Measurements from ENCODE around the gene PRELID3B. TPM values are rescaled to one million over a fixed set of nuclear protein-coding genes. Genes with fewer than 3 reads are reported as not detected.

PRELID3B gene
- polyA plus RNA-seq (2013, experiment 1 of 2) = 23.0 TPM
- 24.1 TPM for polyA plus RNA-seq (2013, experiment 2 of 2)

GRCh38 chr20:59042151-59042795 lies at the start of gene PRELID3B:
Gene PRELID3B (minus strand): TSS chr20:59042786. CDS start chr20:59042730, 56 bp downstream.
- Histone ChIP-seq H3K79me2 (ENCODE audit: control insufficient read depth, insufficient read depth, low read length) (peaks cover 23% of the 10 kb centered on the region), H3K4me1 (ENCODE audit: control insufficient read depth, low read depth, low read length) (peaks cover 5% of the 10 kb centered on the region), H3K56ac (ENCODE audit: low read length) (peak within 1 kb of the TSS; percentile 91), H3K9ac (ENCODE audit: low read length) (peak within 1 kb of the TSS; percentile 87), H2BK5ac (ENCODE audit: low read length) (no peak within 1 kb of the TSS), H3K23ac (ENCODE audit: low read length) (peak within 1 kb of the TSS; percentile 37), H4K8ac (ENCODE audit: low read depth, low read length) (peak within 1 kb of the TSS; percentile 17), H2AK5ac (ENCODE audit: low read length) (no peak within 1 kb of the TSS), H3K18ac (ENCODE audit: low read length) (peak within 1 kb of the TSS; percentile 33), H3K27ac (ENCODE audit: low read depth, low read length) (no peak within 1 kb of the TSS), H3K27me3 (ENCODE audit: insufficient read depth, low read length, poor library complexity) (no peaks in the 10 kb centered on the region), H4K5ac (ENCODE audit: low read length) (no peak within 1 kb of the TSS), H2BK15ac (replicated peaks; ENCODE audit: low read depth) (no peak within 1 kb of the TSS), H3K4ac (ENCODE audit: low read depth, low read length) (peak within 1 kb of the TSS; percentile 87), H2BK120ac (ENCODE audit: low read depth, low read length) (no peak within 1 kb of the TSS), H3K36me3 (ENCODE audit: control insufficient read depth, insufficient read depth, low read length) (peaks cover 1% of the 10 kb centered on the region), H3K4me2 (ENCODE audit: low read length) (peak within 1 kb of the TSS; percentile 68), H3K79me1 (ENCODE audit: low read length) (peaks cover 6% of the 10 kb centered on the region), H3K4me3 (ENCODE audit: low read length) (peak within 1 kb of the TSS; percentile 73)
- WGBS (ENCODE audit: extremely low coverage, insufficient coverage, low lambda C conversion rate) = no CpG with 5 or more reads among the region's 50 CpGs
- DNase-seq = peak; percentile 27

DNA sequence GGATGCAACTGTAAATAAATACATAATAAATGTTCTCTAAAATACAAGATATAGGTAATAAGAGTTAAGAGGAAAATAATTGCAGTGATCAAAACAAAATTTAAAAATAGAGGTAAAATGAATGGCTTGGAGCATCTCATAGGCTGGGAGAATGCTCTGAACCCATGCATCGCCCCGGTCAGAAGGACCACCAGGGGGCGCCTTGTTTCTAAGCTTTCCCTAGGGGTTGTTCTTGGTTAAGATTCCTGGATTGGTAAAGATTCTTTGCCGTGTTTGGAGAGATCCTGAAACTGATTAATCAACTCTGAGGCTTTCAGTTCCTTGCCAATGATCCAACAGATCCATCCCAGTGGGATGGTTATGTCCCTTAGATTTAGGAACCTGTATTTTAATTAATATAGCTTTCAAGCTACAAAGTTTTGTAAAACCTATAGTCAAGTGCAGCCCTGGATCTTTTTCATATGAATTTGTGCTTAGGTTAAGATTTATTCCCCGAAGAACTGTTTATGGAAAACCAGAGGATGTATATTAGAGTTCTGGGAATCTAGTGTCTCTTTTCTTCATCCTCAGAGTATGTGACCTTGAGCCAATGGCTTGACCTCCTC lies 45.3 kb upstream of the PRELID3B start:
- no peaks in the 10 kb centered on the region for H3K36me3 ChIP-seq (ENCODE audit: control insufficient read depth, insufficient read depth, low read length)
- no peak overlapping the region for H2BK120ac ChIP-seq (ENCODE audit: low read depth, low read length)
- H2AK5ac ChIP-seq (ENCODE audit: low read length) = no peak overlapping the region
- H3K56ac ChIP-seq (ENCODE audit: low read length) = no peak overlapping the region
- no peak overlapping the region for H3K4ac ChIP-seq (ENCODE audit: low read depth, low read length)
- H3K79me2 ChIP-seq (ENCODE audit: control insufficient read depth, insufficient read depth, low read length) = no peaks in the 10 kb centered on the region
- H4K5ac ChIP-seq (ENCODE audit: low read length) = no peak overlapping the region
- H3K79me1 ChIP-seq (ENCODE audit: low read length) = no peaks in the 10 kb centered on the region
- H4K8ac ChIP-seq (ENCODE audit: low read depth, low read length) = no peak overlapping the region
- H2BK15ac ChIP-seq (replicated peaks; ENCODE audit: low read depth) = no peak overlapping the region
- H3K4me3 ChIP-seq (ENCODE audit: low read length) = no peak overlapping the region
- no peak overlapping the region for H3K9ac ChIP-seq (ENCODE audit: low read length)
- H3K27ac ChIP-seq (ENCODE audit: low read depth, low read length) = no peak overlapping the region
- H3K23ac ChIP-seq (ENCODE audit: low read length) = no peak overlapping the region
- WGBS (ENCODE audit: extremely low coverage, insufficient coverage, low lambda C conversion rate) = no CpG with 5 or more reads among the region's 5 CpGs
- no peak overlapping the region for H3K4me2 ChIP-seq (ENCODE audit: low read length)
- peak; percentile 79 for DNase-seq
- H2BK5ac ChIP-seq (ENCODE audit: low read length) = no peak overlapping the region
- no peaks in the 10 kb centered on the region for H3K27me3 ChIP-seq (ENCODE audit: insufficient read depth, low read length, poor library complexity)
- no peaks in the 10 kb centered on the region for H3K4me1 ChIP-seq (ENCODE audit: control insufficient read depth, low read depth, low read length)
- H3K18ac ChIP-seq (ENCODE audit: low read length) = no peak overlapping the region

DNA sequence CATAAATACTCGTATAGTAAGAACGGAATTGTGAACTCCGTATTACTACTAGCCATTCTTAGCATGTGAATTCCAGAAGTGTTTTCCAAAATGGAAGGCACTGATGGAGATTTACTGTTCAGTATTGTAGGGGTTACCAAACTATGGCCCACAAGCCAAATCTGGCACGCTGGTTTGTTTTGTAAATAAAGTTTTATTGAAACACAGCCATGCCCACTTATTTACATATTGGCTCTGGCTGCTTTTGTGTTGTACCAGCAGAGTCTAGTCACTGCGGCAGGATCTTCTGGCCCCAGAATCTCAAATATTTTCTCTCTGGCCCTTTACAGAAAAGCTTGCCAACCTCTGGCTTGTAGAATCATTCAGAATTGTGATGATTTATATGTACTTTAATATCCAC lies 44.3 kb upstream of the PRELID3B start:
- Histone ChIP-seq H3K9ac (ENCODE audit: low read length) (no peak overlapping the region), H2BK5ac (ENCODE audit: low read length) (no peak overlapping the region), H3K27me3 (ENCODE audit: insufficient read depth, low read length, poor library complexity) (no peaks in the 10 kb centered on the region), H3K27ac (ENCODE audit: low read depth, low read length) (no peak overlapping the region), H2BK15ac (replicated peaks; ENCODE audit: low read depth) (no peak overlapping the region), H3K4me2 (ENCODE audit: low read length) (no peak overlapping the region), H3K4me3 (ENCODE audit: low read length) (no peak overlapping the region), H2BK120ac (ENCODE audit: low read depth, low read length) (no peak overlapping the region), H3K4me1 (ENCODE audit: control insufficient read depth, low read depth, low read length) (no peaks in the 10 kb centered on the region), H3K4ac (ENCODE audit: low read depth, low read length) (no peak overlapping the region), H3K79me1 (ENCODE audit: low read length) (no peaks in the 10 kb centered on the region), H3K23ac (ENCODE audit: low read length) (no peak overlapping the region), H2AK5ac (ENCODE audit: low read length) (no peak overlapping the region), H3K56ac (ENCODE audit: low read length) (no peak overlapping the region), H3K79me2 (ENCODE audit: control insufficient read depth, insufficient read depth, low read length) (no peaks in the 10 kb centered on the region), H3K36me3 (ENCODE audit: control insufficient read depth, insufficient read depth, low read length) (no peaks in the 10 kb centered on the region), H4K5ac (ENCODE audit: low read length) (no peak overlapping the region), H4K8ac (ENCODE audit: low read depth, low read length) (no peak overlapping the region), H3K18ac (ENCODE audit: low read length) (no peak overlapping the region)
- 100% methylated on average over 2 of the region's 5 CpGs for WGBS (ENCODE audit: extremely low coverage, insufficient coverage, low lambda C conversion rate)
- DNase-seq = no peak

- no peak overlapping the region for H4K5ac ChIP-seq (ENCODE audit: low read length)
- no peak overlapping the region for H2AK5ac ChIP-seq (ENCODE audit: low read length)
- H3K56ac ChIP-seq (ENCODE audit: low read length) = no peak overlapping the region
- no peak overlapping the region for H2BK120ac ChIP-seq (ENCODE audit: low read depth, low read length)
- no peak overlapping the region for H3K4me2 ChIP-seq (ENCODE audit: low read length)
- no peak for DNase-seq
- no peaks in the 10 kb centered on the region for H3K36me3 ChIP-seq (ENCODE audit: control insufficient read depth, insufficient read depth, low read length)
- H2BK15ac ChIP-seq (replicated peaks; ENCODE audit: low read depth) = no peak overlapping the region
- H3K79me2 ChIP-seq (ENCODE audit: control insufficient read depth, insufficient read depth, low read length) = no peaks in the 10 kb centered on the region
- no peak overlapping the region for H3K4ac ChIP-seq (ENCODE audit: low read depth, low read length)
- no peak overlapping the region for H3K27ac ChIP-seq (ENCODE audit: low read depth, low read length)
- WGBS (ENCODE audit: extremely low coverage, insufficient coverage, low lambda C conversion rate) = no CpG with 5 or more reads among the region's 9 CpGs
- H3K9ac ChIP-seq (ENCODE audit: low read length) = no peak overlapping the region
- no peaks in the 10 kb centered on the region for H3K4me1 ChIP-seq (ENCODE audit: control insufficient read depth, low read depth, low read length)
- H3K18ac ChIP-seq (ENCODE audit: low read length) = no peak overlapping the region
- H3K23ac ChIP-seq (ENCODE audit: low read length) = no peak overlapping the region
- no peak overlapping the region for H2BK5ac ChIP-seq (ENCODE audit: low read length)
- no peaks in the 10 kb centered on the region for H3K27me3 ChIP-seq (ENCODE audit: insufficient read depth, low read length, poor library complexity)
- no peak overlapping the region for H4K8ac ChIP-seq (ENCODE audit: low read depth, low read length)
- no peak overlapping the region for H3K4me3 ChIP-seq (ENCODE audit: low read length)
- no peaks in the 10 kb centered on the region for H3K79me1 ChIP-seq (ENCODE audit: low read length)
Observed at GRCh38 chr20:59084041-59084850, 41.7 kb upstream of the PRELID3B start.

DNA sequence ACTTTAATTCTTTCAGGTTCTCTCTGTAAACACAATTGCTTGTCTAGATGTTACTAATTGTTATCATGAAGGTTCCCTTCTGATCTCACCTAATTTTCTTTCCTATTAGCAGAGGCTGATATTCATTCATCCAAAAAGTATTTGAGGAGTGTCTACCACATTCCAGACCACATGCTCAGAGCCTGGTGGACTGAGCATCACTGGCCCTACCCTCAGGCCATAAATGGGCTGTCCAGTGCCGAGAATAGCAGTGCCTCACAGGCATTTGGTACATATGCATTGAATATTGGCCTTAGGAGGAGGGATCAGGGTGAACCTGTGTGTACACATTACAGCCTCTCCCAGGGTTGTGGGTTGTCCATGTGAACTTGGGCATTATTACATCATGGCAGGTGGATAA lies 40.4 kb upstream of the PRELID3B start:
- H4K5ac ChIP-seq (ENCODE audit: low read length) = no peak overlapping the region
- H3K79me2 ChIP-seq (ENCODE audit: control insufficient read depth, insufficient read depth, low read length) = no peaks in the 10 kb centered on the region
- H3K56ac ChIP-seq (ENCODE audit: low read length) = no peak overlapping the region
- H3K27me3 ChIP-seq (ENCODE audit: insufficient read depth, low read length, poor library complexity) = no peaks in the 10 kb centered on the region
- no peak overlapping the region for H3K4ac ChIP-seq (ENCODE audit: low read depth, low read length)
- H2BK15ac ChIP-seq (replicated peaks; ENCODE audit: low read depth) = no peak overlapping the region
- H4K8ac ChIP-seq (ENCODE audit: low read depth, low read length) = no peak overlapping the region
- H3K9ac ChIP-seq (ENCODE audit: low read length) = no peak overlapping the region
- peak; percentile 37 for DNase-seq
- no peak overlapping the region for H3K4me2 ChIP-seq (ENCODE audit: low read length)
- no peak overlapping the region for H3K27ac ChIP-seq (ENCODE audit: low read depth, low read length)
- no peaks in the 10 kb centered on the region for H3K79me1 ChIP-seq (ENCODE audit: low read length)
- H3K4me3 ChIP-seq (ENCODE audit: low read length) = no peak overlapping the region
- no peaks in the 10 kb centered on the region for H3K4me1 ChIP-seq (ENCODE audit: control insufficient read depth, low read depth, low read length)
- no peak overlapping the region for H2BK120ac ChIP-seq (ENCODE audit: low read depth, low read length)
- H2AK5ac ChIP-seq (ENCODE audit: low read length) = no peak overlapping the region
- no peak overlapping the region for H3K23ac ChIP-seq (ENCODE audit: low read length)
- no peaks in the 10 kb centered on the region for H3K36me3 ChIP-seq (ENCODE audit: control insufficient read depth, insufficient read depth, low read length)
- WGBS (ENCODE audit: extremely low coverage, insufficient coverage, low lambda C conversion rate) = no CpG with 5 or more reads among the region's 1 CpG
- H3K18ac ChIP-seq (ENCODE audit: low read length) = no peak overlapping the region
- H2BK5ac ChIP-seq (ENCODE audit: low read length) = no peak overlapping the region

Measured in mesendoderm (in vitro differentiated cells).